Stimulated activated CD8-positive, alpha-beta memory T cell treated with anti-CD3 and anti-CD28 coated beads, Interleukin-7, amount 100 ng/mL, for 1 hour (primary cell): ENCODE results near the gene COL5A2.

Source experiments
- DNase-seq, 2 donors: peaks; one replicate each; pipeline ENCODE4 v3.0.0-alpha.2; 2020; ENCODE audit warnings: low read depth in 2 of 2

COL5A2 gene

GRCh38 chr2:189179570-189179950 lies at the start of gene COL5A2:
Gene COL5A2, minus strand, starts transcription at chr2:189179761. Its CDS starts 157 bp downstream, at chr2:189179604.
- DNase-seq = no peak

- DNase-seq = no peak
Measured at GRCh38 chr2:189226017-189226416, 46.5 kb upstream of the COL5A2 start.

- DNase-seq = no peak
Measured at GRCh38 chr2:189225032-189225431, 45.5 kb upstream of the COL5A2 start.

- DNase-seq = no peak
Measured at GRCh38 chr2:189222468-189223105, 43.0 kb upstream of the COL5A2 start.

GRCh38 chr2:189221811-189222467 lies 42.4 kb upstream of the COL5A2 start:
- DNase-seq = no peak

- no peak for DNase-seq
Measured at GRCh38 chr2:189218236-189218635, 38.7 kb upstream of the COL5A2 start.

GRCh38 chr2:189217541-189217940 lies 38.0 kb upstream of the COL5A2 start:
- no peak for DNase-seq

- DNase-seq = no peak
Measured at GRCh38 chr2:189217051-189217450, 37.5 kb upstream of the COL5A2 start.

- DNase-seq = no peak
Measured at GRCh38 chr2:189214484-189214883, 34.9 kb upstream of the COL5A2 start.

GRCh38 chr2:189213250-189213649 lies 33.7 kb upstream of the COL5A2 start:
- no peak for DNase-seq

GRCh38 chr2:189210250-189211087 lies 30.9 kb upstream of the COL5A2 start:
- DNase-seq = no peak

- DNase-seq = no peak
Measured at GRCh38 chr2:189208254-189208653, 28.7 kb upstream of the COL5A2 start.

GRCh38 chr2:189204322-189204941 lies 24.9 kb upstream of the COL5A2 start:
- no peak for DNase-seq

GRCh38 chr2:189203177-189203799 lies 23.7 kb upstream of the COL5A2 start:
- no peak for DNase-seq

- no peak for DNase-seq
Measured at GRCh38 chr2:189199797-189200196, 20.2 kb upstream of the COL5A2 start.

- no peak for DNase-seq
Measured at GRCh38 chr2:189192766-189193165, 13.2 kb upstream of the COL5A2 start.

- no peak for DNase-seq
Measured at GRCh38 chr2:189191766-189192165, 12.2 kb upstream of the COL5A2 start.

GRCh38 chr2:189190685-189191084 lies 11.1 kb upstream of the COL5A2 start:
- no peak for DNase-seq

- no peak for DNase-seq
Measured at GRCh38 chr2:189188115-189188805, 8.7 kb upstream of the COL5A2 start.

- no peak for DNase-seq
Measured at GRCh38 chr2:189183170-189183569, 3.6 kb upstream of the COL5A2 start.

GRCh38 chr2:189181706-189182105 lies 2.1 kb upstream of the COL5A2 start:
- DNase-seq = no peak
